ENCODE results near the gene SFXN3.

- TF ChIP-seq CTCF (conservative IDR thresholded peaks at IDR 0.05; ENCODE audit: low read depth in 2 of 2): peak; percentile 27 to 54; a peak in 3 of 4 replicates
- TF ChIP-seq ZNF462 (CRISPR knock-in tag; IDR thresholded peaks at IDR 0.05): no peak
- no peak for TF ChIP-seq REST (IDR thresholded peaks at IDR 0.05; ENCODE audit: unreplicated experiment)
- no peak for TF ChIP-seq POLR2AphosphoS5 (IDR thresholded peaks at IDR 0.05; ENCODE audit: low read depth)
- no peak for TF ChIP-seq EZH2phosphoT487 (IDR thresholded peaks at IDR 0.05; ENCODE audit: unreplicated experiment)
- no peak for TF ChIP-seq CREB1 (CRISPR knock-in tag; IDR thresholded peaks at IDR 0.05; ENCODE audit: low read depth)
- TF ChIP-seq EZH2 (IDR thresholded peaks at IDR 0.05; ENCODE audit: low read depth, unreplicated experiment): no peak
- no peak for TF ChIP-seq ZNF114 (CRISPR knock-in tag; IDR thresholded peaks at IDR 0.05)
These were observed 24.4 kb downstream of the SFXN3 start for GRCh38 chr10:101055411-101055810.
